ENCODE measurements around the gene FRMPD2.

FRMPD2 gene

GRCh38 chr10:48257407-48257961 lies 17.0 kb downstream of the FRMPD2 start:
- no peak for FAIRE-seq
- TF ChIP-seq CTCF (IDR thresholded peaks at IDR 0.05; ENCODE audit: insufficient read depth, missing control alignments): no peak
- DNase-seq (ENCODE audit: insufficient read length, low spot score): no peak

- no peak for TF ChIP-seq CTCF (IDR thresholded peaks at IDR 0.05; ENCODE audit: insufficient read depth, missing control alignments)
- no peak for DNase-seq (ENCODE audit: insufficient read length, low spot score)
- FAIRE-seq: no peak
Observed at GRCh38 chr10:48255722-48256121, 18.8 kb downstream of the FRMPD2 start.

- no peak for FAIRE-seq
- no peak for TF ChIP-seq CTCF (IDR thresholded peaks at IDR 0.05; ENCODE audit: insufficient read depth, missing control alignments)
- no peak for DNase-seq (ENCODE audit: insufficient read length, low spot score)
Observed at GRCh38 chr10:48254750-48255512, 19.6 kb downstream of the FRMPD2 start.

- FAIRE-seq (no peak), DNase-seq (ENCODE audit: insufficient read length, low spot score) (no peak)
- TF ChIP-seq CTCF (IDR thresholded peaks at IDR 0.05; ENCODE audit: insufficient read depth, missing control alignments): no peak
Observed at GRCh38 chr10:48253970-48254657, 20.4 kb downstream of the FRMPD2 start.

- FAIRE-seq (peak; percentile 41), DNase-seq (ENCODE audit: insufficient read length, low spot score) (peak; percentile 46)
- no peak for TF ChIP-seq CTCF (IDR thresholded peaks at IDR 0.05; ENCODE audit: insufficient read depth, missing control alignments)
Observed at GRCh38 chr10:48252354-48252650, 22.2 kb downstream of the FRMPD2 start.

GRCh38 chr10:48251525-48252353 lies 22.8 kb downstream of the FRMPD2 start:
- no peak for TF ChIP-seq CTCF (IDR thresholded peaks at IDR 0.05; ENCODE audit: insufficient read depth, missing control alignments)
- DNase-seq (ENCODE audit: insufficient read length, low spot score) (no peak), FAIRE-seq (no peak)

All from D721Med (cell line).